SKM-1 (cell line): ENCODE data around the gene PLEKHH2.

Source experiments
- DNase-seq: peaks from one replicate; lab custom pipeline; 2025; ENCODE audit not compliant: unreplicated experiment; lab: John Stamatoyannopoulos, UW

PLEKHH2 gene

GRCh38 chr2:43803113-43803512 is 166.1 kb downstream of the PLEKHH2 start:
- DNase-seq, result no peak

- no peak for DNase-seq
These were observed 169.6 kb downstream of the PLEKHH2 start for GRCh38 chr2:43806719-43807031.

GRCh38 chr2:43810452-43810851 is 173.4 kb downstream of the PLEKHH2 start:
- no peak for DNase-seq

GRCh38 chr2:43810888-43811287 is 173.8 kb downstream of the PLEKHH2 start:
- DNase-seq, result no peak

GRCh38 chr2:43812006-43812405 is 174.9 kb downstream of the PLEKHH2 start:
- DNase-seq, result no peak

- DNase-seq, result no peak
These were observed 175.9 kb downstream of the PLEKHH2 start for GRCh38 chr2:43812947-43813346.

- DNase-seq, result no peak
These were observed 177.7 kb downstream of the PLEKHH2 start for GRCh38 chr2:43814711-43815110.
